NCI-H2196 treated with DMSO at 0.1 percent for 48 hours (cell line): Measurements from ENCODE around the gene GAL3ST3.
A peak's percentile ranks its signal among the peaks of the same experiment; 100 is the strongest.
"Not testable (repeated sequence)": the region's sequence is repeated elsewhere in the genome, so short reads cannot be mapped to it uniquely, and the experiment has no call there.

Experiments
- DNase-seq: peaks from one replicate; lab custom pipeline; 2025; ENCODE audit not compliant: unreplicated experiment; lab: John Stamatoyannopoulos, UW

The GAL3ST3 gene

GRCh38 chr11:66014804-66015453, 34.0 kb downstream of the GAL3ST3 start:
- no peak for DNase-seq

GRCh38 chr11:66013762-66014100, 35.2 kb downstream of the GAL3ST3 start:
- no peak for DNase-seq

DNA sequence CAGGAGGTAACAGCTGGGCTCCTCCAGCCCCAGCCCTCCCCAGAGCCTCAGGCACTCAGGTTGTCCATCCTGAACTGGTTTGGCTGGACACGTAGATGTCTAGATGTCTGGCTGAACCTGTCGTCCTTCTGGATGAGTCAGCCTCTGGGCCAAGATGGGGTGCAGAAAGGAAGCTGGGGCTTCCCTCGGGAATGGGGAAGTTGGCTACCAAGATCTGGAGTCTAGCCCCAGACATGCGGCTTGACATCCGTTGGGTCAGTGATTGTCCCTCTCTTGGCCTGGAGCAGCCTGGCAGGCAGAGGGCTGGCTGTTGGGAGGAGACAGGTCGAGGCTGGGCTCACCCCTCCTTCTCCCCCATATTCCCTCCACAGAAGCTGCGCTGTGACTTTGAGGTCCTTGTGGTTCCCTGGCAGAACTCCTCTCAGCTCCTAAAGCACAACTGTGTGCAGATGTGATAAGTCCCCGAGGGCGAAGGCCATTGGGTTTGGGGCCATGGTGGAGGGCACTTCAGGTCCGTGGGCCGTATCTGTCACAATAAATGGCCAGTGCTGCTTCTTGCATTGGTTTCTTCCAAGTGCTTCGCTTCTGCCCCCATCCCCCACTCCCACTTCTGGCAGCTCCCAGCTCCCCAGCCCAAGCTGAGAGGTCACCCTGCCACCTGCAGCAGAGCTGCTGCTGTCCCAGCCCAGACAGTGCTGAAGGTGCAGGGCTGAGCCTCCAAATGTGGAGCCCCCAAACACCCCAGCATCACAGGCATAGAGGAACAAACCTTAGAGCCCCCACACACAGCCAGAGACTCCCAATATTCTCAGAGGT, 35.8 kb downstream of the GAL3ST3 start:
- no peak for DNase-seq

GRCh38 chr11:66012371-66012945, 36.5 kb downstream of the GAL3ST3 start:
- no peak for DNase-seq

DNA sequence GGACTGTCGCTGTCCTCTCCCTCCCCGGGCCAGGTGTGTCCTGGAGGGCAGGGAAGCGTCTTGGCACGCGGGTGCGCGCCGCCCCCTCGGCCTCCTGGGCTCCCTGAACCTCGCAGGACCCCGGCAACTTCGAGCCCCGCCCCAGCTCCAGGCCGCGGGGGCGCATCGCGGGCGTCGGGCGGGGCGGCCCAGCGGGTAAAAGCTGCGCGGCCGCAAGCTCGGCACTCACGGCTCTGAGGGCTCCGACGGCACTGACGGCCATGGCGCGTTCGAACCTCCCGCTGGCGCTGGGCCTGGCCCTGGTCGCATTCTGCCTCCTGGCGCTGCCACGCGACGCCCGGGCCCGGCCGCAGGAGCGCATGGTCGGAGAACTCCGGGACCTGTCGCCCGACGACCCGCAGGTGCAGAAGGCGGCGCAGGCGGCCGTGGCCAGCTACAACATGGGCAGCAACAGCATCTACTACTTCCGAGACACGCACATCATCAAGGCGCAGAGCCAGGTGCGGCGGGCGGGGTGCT, 37.1 kb downstream of the GAL3ST3 start, which contains the start of gene CST6:
TSS of gene CST6 (plus strand) at position 224 of the 519 bp plus-strand sequence. CDS start at position 261, 37 bp downstream.
- DNase-seq = no peak

DNA sequence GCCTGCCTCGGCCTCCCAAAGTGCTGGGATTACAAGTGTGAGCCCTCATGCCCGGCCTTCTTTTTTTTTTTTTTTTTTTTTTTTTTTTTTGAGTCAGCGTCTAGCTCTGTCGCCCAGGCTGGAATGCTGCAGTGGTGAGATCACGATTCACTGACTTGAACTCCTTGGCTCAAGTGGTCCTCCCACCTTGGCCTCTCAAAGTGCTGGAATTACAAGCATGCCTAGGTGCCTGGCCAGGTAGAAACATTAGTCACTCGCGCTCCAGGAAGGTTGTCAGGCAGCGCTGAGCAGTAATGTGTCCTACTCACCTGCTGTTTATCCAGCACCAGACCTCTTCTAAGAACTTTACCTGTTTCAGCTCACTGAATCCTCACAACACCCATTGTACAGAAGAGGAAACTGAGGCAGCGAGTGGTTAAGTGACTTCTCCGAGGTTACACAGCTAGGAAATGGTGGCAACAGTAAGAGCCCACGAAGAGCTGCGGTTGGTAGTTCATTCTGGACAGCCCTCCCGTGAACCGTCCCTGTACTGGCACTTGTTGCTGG, 37.6 kb downstream of the GAL3ST3 start:
- DNase-seq = no peak

DNA sequence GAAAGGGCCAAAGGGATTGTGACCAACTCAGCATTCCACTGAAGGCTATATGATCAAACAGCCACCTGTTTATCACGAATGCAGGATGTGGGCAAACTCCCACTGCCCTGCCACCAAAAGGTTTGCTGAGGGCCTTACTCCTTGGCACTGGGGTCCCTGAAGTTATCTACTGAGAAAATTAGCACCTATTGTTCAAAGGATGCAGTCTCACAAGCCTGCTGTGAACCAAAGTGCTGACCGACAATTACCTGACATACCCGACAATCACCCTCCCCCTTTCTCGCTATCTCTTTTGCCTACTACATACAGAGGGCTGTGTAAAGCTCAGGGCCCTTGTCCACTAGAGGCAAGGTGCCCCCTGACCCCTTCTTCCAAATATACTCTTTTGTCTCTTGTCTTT, 38.9 kb downstream of the GAL3ST3 start:
- not testable (repeated sequence) for DNase-seq

- DNase-seq = no peak
Measured at GRCh38 chr11:66008468-66009101, 40.4 kb downstream of the GAL3ST3 start.

DNA sequence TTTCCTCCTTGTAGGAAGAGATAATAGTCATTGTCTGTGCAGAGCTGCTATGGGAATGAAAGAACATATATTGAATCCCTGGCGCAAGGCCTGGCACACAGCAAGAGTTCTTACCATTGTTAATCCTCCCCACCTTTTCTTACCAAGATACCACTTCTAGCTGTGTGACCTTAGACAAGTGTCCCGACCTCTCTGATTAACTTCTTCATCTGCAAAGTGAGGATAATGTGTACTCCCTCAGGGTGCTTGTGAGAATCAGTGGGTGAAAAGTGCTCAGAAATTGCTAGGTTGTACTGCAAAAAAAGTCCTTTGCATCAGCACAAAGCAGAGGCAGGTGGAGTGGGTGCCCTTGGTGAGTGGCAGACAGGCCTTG, 40.9 kb downstream of the GAL3ST3 start:
- no peak for DNase-seq

DNA sequence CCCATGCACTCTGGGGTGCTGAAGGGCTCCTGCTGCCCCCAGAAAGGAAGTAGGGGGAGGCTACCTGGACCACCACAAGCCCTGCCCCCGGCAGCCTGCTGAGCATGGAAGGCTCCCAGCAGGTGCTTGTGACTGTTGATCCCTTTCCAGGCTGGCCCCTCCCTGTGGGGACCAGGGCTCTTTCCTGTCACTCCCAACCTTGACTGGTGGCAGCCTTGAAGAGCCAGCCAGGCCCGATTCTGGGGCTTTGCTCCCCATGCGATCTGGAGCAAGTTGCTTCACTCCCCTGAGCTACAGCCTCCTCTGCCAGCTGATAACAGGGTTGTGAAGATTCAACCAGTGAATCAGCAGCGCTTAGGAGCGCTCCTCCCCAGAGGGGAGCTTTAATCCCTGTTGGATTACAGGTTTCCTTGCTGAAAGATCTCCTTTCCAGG, 41.7 kb downstream of the GAL3ST3 start:
- DNase-seq = no peak

GRCh38 chr11:66006891-66007176, 42.1 kb downstream of the GAL3ST3 start:
- no peak for DNase-seq

DNA sequence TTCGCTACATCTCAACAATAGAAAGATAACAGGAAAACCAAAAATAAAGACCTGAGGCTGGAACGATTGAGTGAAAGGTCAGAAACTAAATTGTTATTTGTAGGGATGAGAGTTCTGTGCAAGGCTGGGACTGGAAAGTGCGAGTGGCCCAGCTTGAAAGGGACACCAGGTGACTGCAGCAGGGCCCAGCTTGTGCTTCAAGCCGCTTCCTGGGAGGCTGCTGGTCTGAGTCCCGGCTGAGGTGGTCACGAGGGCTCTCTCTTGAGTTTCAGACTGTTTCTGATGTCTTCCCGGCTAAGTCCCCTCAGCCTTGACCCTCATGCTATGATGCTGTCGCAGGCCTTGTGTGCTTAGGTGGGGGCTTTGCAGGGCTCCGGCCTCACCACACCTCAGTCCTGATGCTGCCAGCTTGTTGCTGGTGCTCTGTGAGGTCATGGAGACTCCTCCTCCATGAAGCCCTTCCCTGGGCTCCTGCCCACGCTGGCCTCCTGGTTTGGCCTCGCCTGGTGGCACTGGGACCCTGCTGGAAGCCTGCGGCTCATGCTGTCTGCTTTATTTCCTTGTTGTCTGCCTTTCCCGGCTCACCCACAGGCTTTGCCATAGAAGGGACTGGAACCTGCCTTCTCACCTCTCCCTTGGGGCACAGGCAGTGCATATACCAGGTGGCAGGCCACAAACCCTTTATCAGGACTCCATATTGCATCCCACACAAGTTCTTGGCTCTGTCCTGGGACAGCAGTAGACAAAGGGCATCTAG, 42.6 kb downstream of the GAL3ST3 start:
- DNase-seq = no peak

- DNase-seq = no peak
Measured at GRCh38 chr11:66004186-66004585, 44.8 kb downstream of the GAL3ST3 start.

DNA sequence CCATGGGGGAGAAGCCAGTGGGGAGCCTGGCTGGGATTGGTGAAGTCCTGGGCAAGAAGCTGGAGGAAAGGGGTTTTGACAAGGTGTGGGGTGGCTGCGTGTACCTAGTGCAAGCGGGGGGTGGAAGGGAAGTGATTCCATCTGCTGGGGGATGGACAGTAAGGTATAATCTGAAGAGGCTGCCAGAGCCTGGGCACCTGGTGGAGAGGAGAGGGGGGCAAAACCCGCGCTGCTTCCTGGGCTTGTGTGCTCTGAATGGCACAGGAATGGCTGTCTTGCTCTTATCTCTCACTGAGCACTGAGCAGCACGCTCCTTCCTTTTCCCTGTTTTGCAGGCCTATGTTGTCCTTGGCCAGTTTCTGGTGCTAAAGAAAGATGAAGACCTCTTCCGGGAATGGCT, 45.7 kb downstream of the GAL3ST3 start:
- DNase-seq = no peak

DNA sequence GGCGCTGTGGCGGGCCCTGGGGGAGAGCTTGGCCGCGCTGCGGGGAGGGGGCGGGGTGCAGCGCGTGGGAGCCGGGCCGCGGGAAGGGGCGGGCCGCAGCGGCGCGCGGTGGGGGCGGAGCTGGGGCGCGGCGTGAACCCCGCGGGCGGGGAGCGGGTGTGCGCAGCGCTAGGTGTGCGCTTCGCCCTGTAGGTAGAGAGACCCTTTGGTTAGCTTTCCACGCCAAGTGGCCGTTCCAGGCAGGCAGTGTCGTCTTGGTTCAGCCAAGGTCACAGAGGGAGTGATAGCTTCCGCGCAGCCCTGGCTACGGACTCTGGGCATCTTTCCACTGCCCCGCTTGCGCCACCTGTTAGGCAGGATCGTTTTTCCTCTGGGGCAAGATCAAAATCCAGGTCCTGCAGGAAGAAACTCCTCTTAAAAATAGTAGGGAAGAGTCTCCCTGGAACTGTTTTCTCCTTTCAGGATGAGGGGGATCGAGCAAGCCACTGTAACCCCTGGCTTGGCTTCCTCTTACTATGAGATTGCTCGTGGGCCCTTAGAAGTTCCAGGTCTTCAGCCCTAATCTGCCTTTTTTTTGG, 46.2 kb downstream of the GAL3ST3 start:
- peak; percentile 56 for DNase-seq

DNA sequence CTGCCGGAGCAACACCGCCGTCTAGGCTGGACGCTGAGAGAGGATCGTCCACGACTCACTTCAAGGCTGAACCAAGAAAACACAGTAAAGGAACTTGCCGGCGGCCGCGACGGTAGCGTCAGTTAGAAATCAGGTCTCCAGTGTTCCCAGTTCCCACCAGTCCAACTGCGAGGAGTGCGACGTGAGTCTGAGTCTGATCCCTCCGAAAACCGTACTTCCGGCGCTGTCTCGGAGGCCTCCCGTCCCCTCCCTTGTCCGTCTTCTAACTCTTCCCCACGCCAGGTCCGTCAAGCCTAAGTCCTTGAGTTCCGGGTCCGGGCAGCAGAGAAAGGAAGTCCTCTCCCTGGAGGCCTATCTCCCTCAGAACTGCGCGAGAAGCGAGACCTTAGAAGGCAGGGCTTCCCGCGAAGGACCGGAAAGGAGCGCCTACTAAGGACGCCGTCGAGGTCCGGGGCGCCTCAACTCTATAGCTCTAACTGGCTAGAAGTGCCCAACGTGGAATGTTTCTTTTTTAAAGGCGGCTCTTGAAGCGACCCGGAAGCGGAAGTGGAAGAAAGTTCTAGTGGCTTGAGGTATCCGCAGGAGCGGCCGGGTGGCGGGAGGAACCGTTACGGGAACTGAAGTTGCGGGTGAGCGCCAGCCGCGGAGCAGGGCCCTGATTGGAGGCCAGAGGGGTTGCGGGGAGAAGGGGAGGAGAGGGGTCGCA, 46.9 kb downstream of the GAL3ST3 start, which contains the start of the genes BANF1 and EIF1AD:
TSS of gene BANF1 (plus strand) at position 562 of the 706 bp plus-strand sequence. CDS start 748 bp downstream, outside the sequence.
TSS of gene EIF1AD (minus strand) at position 216 of the 706 bp plus-strand sequence. CDS start 1,768 bp downstream, outside the sequence.
- peak; percentile 99 for DNase-seq

DNA sequence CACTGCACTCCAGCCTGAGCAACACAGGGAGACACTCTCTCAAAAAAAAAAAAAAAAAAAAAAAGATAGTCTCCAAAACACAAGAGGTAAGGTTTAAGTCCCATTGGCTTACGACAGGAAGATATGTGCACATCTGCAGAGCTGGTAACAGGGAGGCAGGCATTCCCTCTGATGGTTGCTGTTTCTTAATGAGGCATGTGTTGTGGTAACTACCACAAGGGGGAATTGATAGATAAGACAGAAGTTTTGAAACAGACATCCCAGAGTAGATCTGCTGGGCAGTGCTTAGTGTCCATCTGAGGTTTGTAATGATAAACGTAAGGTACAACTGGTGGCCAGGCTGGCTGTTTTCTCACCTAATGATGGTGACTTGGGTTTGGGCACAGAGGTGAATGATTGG, 51.7 kb downstream of the GAL3ST3 start:
- no peak for DNase-seq

GRCh38 chr11:65992056-65992455, 56.9 kb downstream of the GAL3ST3 start:
- DNase-seq = no peak
